ENCODE data around the gene HSPE1.
"Not testable (repeated sequence)": the region's sequence is repeated elsewhere in the genome, so short reads cannot be mapped to it uniquely, and the experiment has no call there.

The HSPE1 gene

DNA sequence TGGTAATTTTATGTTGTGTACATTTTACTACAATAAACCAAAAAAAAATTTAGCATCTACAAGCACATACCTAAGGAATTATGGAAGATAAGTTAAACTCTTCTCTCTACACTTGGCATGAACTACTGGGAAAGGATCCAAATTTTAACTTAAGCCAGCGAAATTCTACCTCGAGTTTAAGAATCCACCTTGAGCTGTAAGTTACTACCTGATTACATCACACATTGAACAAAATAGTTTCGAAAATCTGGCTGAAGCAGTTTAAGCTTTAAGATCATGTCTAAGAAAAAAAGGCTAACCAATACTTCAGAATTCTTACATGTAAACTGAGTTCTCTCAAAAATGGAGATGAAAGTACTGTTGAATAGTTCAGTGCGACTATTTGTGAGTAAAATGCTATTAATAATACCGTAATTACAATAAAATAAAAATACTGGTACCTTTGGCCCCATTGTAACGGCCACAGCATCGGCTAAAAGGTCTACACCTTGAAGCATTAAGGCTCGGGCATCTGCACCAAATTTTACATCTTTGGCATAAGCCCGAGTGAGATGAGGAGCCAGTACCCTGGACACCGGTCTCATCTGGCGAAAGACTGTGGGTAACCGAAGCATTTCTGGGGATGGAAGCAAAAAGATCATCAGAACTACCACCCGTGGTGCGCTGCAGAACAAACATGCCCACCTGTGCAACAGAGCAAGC, 1.8 kb upstream of the HSPE1 start:
- DNase-seq (ENCODE audit: low spot score): no peak

DNA sequence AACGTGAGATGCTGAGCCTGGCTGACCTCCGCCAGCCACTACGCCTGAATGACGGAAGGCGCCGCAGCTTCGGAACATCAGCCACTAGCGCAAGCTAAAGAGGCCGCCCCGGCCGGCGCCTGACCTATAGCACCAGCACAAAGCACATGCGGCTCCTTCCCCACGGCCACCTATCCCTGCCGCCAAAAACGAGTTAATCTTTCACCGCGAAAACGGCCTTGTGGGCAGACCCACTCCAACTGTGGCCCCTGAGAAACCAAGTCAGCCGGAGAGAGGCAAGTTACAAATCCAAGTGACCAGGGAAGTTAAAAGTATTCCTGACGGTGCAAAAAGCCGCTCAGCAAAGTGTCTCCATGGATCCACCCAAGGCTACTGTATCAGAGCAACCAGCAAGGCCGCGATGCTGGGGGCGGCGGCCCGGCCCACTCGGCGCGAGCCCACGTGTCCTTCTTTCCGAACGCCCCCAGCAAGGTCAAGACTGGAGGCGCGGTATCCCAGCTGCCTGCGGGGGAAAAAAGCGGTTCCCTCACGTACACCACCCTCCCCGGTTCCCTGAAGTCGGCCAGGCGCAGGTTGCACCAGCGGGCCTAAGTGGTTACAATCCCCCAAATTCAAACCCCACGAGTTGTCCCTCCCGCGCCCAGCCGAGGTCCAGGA, 1.1 kb upstream of the HSPE1 start:
- peak; percentile 73 for DNase-seq (ENCODE audit: low spot score)

DNA sequence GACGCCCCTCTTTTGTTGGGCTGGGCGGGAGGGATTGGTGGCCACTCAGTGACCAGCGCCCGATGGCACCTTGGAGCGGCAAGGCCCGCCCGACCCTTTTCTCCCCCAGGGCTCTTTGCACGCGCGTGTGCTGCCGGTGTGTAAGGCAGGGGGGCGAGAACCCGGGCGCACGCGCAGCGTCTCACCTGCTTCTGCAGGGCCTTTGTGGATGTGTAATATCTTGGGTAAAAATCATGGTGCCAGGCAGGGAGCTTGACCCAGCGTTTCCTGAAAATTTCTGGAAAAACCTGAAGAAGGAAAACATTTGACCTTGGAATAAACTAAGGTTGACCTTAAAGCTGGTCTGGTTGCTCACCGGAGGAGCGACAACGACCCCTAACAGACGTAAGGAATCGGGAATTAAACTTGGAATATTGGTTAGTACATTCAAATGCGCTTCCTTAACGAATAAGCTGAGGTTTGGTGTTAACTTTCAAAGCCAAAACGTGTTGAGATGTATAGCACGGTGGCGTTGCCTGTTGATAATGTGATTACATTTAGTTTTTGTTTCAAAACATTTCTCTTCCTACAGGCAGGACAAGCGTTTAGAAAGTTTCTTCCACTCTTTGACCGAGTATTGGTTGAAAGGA, 438 bp downstream of the HSPE1 start:
- DNase-seq (ENCODE audit: low spot score): no peak

DNA sequence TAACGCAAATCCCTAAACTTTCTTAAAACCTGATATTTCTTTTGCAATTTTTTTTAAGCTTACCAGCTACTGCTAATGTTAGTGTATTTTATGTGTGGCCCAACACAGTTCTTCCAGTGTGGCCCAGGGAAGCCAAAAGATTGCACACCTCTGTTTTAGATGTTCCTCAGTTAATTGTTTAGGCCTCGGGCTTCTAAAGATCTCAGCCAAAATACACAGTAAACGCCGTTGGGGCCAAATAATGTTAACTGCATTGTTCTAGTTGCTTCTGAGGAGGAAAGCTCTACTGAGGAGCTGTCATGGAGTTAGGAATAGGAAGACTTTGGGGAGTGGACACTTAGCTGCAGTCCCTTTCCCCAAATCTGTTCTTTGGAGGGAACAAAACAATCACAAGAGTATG, 2.0 kb downstream of the HSPE1 start:
- DNase-seq (ENCODE audit: low spot score): no peak

DNA sequence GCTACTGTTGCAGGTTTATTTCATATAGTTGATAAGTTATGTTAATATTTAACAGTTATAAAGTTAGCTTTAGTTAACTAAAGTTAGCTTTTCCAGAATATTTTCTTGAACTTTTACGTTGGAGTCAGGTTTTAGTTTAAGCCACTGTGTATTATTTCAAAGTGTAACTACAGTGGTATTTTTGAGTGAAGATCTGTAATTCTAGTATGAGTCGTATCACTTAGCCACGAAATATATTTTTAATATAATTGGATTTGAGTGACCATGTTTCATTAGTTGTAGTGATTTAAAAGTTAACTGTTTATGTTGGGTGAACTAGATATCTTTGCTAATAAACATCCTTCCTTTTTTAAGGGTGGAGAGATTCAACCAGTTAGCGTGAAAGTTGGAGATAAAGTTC, 2.5 kb downstream of the HSPE1 start:
- no peak for DNase-seq (ENCODE audit: low spot score)

DNA sequence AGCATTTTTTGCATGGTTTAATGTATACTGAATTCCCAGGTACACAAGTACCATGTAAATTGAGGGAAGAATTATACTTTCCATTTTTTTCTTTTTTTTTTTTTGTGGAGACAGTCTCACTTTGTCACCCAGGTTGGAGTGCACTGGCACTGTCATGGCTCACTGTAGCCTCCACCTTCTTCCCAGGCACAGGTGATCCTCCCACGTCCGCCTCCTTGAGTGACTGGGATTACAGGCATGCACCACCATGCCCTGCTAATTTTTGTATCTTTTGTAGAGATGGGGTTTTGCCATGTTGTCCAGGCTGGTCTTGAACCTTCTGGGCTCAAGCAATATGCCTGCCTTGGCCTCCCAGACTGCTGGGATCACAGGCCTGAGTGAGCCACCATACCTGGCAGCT, 3.8 kb downstream of the HSPE1 start:
- DNase-seq (ENCODE audit: low spot score): no peak

DNA sequence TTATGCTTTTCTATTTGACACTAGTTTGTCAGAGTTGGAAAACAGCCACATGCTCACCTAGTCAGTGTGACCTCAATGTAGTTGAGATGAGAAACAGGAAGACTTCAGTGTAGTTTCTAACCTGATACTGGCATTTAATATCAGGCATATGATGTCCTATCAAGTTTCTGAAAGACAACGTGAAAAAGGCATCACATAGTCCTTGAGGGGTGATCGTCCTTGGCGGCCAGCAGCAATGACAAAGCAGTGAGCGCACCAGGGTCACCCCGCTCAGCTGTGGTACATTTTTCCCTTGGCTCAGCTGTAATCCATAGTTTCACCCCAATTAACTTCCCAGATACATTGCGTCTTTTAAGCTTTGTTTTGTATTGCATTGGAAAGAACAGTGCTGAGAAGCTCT, 4.3 kb downstream of the HSPE1 start:
- DNase-seq (ENCODE audit: low spot score): no peak

DNA sequence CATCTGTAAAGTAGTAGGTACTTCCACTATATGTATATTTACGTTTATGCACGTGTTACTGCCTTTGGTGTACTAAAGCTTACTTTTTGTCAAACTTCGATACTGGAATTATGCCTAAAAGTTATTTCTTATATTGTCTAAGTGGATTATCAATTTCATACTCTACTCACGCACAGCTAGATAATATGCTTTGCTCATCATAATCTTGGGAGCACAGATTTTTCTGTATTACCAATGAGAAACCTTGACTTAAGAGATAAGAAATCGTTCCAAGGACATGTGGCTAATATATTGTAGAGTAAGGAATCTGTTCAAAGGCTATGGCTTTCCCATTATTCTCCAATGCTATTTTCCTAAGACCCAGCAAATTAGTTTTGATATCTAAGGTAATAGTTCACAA, 6.5 kb downstream of the HSPE1 start:
- DNase-seq (ENCODE audit: low spot score): no peak

DNA sequence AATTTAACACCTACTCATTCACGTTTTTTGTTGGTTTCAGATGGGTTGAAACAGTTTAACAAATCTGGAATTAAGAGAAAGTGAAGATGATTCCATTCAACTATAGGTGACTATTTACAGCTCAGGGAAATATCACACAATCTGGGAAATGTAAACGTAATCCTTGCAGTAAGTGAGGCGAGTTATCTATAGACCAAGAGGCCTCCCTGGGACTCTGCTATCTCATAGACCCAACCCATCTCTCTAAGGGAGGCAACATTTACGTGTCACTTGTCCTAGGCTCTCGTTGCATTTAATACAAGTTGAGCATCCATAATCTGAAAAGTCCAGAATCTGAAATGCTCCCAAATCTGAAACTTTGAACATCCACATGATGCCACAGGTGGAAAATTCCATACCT, 13.7 kb downstream of the HSPE1 start:
- no peak for DNase-seq (ENCODE audit: low spot score)

DNA sequence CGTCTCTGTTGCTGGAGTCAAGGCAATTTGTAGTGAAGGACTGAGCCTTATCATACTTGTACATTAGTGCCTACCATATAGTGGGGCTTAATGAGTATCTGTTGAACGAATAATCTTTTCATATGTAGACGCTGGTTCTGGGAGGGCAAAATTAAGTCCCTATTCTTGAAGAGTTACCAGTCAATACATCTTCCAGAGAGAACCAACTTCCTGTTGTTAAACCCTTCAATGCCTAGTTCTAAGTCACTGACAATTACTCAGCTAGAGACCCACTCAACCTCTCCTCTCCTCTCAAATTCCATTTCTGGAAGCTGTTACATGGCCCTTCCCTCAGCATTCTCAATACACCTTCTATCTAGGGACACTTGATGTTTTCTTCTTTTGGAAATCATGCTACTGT, 14.6 kb downstream of the HSPE1 start:
- peak; percentile 25 for DNase-seq (ENCODE audit: low spot score)

DNA sequence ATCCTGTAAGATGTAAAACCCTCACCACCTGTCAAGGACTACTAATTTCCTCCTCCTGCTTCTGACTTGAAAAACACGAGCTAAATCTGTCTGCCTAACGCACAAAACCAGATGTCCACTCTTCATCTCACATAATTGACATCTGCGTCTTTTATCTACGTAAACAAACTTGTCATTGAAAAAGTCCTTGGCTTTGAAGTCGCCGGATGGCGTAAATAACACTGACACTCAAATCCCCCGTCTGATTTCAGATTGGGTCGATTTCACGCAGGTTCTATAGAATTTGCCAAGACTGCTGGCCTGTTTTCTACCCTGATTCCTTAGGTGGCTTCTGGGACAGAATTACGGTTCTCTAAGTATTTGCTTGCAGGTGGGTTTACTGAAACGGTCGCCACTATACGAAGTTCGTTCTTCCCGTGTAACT, 15.1 kb downstream of the HSPE1 start:
- no peak for DNase-seq (ENCODE audit: low spot score)

DNA sequence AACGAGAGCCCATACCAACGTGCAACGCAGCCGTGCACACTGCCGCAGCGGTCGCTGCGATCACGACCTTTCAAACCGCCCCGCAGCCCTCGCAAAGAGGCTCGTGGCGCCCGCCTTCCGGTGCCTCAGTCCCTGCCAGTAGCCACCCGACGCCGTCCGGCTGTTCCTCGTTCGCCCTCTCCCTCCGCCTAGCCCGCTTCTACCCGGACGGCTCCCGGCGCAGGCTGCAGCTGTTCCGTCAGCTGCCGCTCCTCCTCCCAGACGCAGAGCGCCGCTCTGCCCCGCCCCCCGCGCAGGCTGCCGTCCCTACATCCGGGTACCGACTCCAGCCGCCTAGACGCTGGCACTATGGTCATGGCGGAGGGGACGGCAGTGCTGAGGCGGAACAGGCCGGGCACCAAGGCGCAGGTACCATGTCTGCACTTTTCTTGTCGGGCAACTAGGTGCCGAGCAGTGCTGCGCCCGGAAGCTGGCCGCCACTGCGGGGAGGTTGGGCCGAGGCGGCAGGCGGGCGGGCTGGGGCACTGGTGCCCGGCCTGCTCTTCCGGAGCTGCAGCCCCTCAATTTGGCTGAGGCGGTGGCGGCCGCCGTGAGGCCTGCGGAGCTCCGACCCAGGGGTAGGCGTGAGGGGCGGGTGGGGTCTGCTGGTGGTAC, 15.7 kb downstream of the HSPE1 start, which contains the start of gene MOB4:
Gene MOB4, plus strand, starts transcription at position 328 of the 654 bp plus-strand sequence. Its CDS starts 21 bp downstream, at position 349.
- DNase-seq (ENCODE audit: low spot score): peak; percentile 96

DNA sequence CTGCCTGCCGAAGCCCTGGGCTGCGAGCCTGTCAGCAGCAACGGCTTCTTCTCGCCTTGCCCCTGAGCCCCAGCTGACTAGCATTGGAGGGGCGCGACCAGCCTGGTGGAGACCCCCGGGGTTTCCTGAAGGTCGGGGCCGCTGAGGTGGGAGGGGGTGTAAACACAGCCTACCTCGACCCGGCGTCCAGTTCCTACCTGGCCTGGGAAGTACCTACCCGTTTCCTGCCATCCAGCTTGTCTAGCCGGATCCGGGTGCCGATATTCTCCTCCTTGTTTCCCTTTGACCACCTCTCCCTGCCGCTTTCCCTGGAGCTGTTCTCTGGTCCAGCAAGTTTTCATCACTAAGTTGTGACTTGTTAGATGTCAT, 16.2 kb downstream of the HSPE1 start:
- DNase-seq (ENCODE audit: low spot score): peak; percentile 58

DNA sequence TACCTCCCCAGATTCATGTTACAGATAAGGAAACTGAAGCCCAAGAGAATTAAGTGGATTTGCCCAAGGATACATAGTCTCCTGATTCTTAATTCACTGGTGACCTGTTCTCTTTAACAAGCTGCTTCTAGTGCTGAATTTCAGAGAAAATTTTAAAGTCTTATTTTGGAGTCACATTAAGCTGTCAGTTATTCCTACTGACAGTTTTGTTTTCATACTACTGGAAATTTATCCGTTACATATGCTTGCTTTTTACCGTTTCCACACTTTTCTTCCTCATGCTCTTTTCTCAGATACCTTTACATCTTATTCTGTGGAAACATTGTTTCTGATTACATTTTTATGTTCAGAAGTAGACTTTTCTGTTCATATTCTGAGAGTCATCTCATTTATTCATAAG, 17.0 kb downstream of the HSPE1 start:
- no peak for DNase-seq (ENCODE audit: low spot score)

DNA sequence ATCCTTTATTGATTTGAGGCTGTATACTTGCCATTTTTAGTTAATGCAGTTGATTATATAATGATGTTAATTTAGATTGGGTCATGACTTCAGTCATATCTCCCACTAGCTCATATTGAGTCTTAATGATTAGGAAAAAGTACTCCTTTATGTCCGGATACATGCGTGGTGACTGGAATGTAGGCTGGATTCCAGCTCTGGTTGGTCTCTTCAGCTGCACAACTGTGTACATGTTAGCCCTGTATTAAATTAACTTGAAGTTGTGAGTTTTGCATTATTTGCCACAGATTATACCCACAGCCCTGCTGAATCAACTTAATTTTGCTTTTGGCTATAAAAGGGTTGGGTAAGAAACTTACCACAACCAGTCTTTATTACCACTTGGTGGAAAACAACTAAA, 38.2 kb downstream of the HSPE1 start:
- no peak for DNase-seq (ENCODE audit: low spot score)

DNA sequence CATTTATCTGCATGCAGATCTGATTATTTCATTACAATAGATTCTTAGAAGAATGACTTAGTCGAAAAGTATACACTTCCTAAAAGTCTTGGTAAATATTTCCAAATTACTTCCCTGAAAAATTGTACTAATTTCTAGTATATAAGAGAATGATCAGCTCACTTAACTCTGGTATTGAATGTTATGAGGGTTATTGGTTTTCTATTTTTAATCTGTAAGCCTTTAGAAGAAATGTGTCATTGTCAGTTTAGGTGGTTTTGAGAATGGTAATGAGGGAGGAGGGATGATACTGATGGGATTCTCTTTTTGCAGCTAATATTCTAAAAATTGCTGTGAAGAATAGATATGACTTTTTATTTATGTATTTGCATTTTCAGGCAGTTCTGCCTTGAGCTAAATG, 39.6 kb downstream of the HSPE1 start:
- no peak for DNase-seq (ENCODE audit: low spot score)

DNA sequence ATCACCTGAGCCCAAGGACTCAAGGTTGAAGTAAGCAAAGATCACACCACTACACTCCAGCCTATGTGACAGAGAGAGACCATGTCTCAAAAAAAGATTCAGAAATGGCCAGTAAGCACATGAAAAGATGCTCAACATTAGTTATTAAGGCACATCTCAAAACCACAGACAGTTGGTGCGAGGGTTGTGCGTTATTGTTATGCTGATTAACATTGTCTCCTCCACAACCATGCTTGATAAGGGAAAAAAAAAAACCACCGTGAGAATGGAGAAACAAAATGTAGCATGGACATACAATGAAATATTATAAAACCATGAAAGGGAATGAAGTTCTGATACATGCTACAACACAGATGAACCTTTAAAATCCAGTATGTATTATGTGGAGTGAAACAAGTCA, 43.0 kb downstream of the HSPE1 start:
- no peak for DNase-seq (ENCODE audit: low spot score)

DNA sequence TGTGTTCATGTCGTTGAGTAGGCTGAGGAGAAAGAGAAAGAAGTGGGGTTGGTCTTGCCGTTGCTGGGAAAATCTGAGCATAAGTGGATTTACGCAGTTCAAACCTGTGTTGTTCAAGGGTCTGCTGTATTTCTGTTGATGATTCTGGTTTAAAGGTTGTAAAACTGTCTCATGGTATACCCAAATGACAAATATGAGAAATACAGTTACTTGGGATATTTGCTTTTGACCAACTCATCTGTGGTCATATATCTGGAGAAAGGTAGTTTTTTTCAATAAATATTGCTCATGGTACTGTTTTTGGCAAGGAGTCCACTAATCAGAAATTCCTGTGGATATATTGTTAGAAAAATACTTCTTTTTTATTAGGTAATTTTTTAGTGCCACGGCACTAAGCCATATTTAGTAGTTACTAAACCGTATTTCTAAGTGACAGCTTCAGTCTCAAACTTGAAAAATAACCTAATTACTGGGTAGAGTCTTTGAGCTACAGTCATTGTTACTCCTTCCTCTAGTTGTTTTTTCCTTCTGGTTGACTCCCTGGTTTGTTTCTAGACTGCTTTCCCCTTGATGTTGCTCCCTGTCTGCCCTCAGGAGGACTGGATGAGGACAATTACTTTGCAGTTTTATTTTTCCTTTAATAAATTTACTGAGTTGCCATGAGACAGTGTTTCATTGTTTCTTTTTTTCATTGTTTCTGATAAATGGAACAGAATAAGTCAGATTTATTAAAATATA, 47.2 kb downstream of the HSPE1 start:
- DNase-seq (ENCODE audit: low spot score): no peak

DNA sequence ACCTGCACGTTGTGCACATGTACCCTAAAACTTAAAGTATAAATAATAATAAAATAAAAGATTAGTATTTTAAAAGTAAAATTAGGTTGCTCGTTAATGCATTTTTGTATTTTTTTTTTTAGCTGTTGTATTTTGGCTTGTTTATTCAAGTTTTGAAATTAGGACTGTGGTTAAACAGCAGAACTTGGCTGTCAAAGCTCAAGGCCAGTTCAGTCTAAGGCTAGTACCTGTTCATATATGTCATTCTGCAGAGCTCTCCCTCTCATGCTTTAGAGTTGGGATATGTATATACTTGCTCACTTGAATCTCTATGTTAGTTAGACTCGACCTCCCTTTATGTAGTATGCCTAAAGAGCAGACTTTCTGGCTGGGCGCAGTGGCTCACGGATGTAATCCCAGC, 48.4 kb downstream of the HSPE1 start:
- DNase-seq (ENCODE audit: low spot score): no peak

DNA sequence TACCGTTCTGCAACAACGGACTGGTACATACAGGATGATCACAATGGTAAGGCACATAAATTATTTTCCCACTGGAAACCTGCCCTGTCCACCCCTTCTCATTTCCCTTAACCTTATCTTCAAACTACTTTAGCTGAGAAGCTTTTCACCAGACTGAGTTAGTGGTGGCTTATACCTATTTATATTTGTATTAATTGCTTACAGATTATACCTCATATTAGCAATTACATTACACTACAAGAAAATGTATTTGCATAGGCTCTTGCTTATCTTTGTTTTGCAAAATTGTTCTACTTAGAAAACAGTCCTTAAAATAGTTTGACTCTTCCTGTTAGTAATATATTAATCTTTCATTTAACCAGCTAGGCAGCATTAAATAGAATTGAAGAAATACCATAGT, 51.1 kb downstream of the HSPE1 start:
- not testable (repeated sequence) for DNase-seq (ENCODE audit: low spot score)

Measured in kidney tubule cell (primary cell).